Measurements from ENCODE around the gene CRIM1. TPM values are rescaled to one million over a fixed set of nuclear protein-coding genes. Genes with fewer than 3 reads are reported as not detected.

The CRIM1 gene
- total RNA-seq, 4 donors from 2014 or later = 16.4 to 107 (median 29.9) TPM

DNA sequence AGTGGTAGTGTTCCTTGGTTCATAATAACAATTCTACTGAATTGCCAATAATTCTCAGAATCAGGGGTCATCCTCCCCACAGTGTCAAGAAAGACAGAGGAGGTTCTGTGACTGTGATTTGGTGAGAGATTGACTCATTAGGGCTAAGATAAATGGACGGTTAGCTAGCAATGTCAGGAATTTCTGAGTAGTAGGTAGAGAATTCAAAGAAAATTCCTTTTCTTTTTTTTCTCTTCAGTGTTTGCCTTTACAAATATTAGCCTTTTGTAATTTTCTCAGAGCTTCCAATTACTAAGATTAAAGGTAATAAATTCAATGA lies 16.8 kb upstream of the CRIM1 start:
- no peaks in the 10 kb centered on the region for H3K27me3 ChIP-seq
- no peaks in the 10 kb centered on the region for H3K4me1 ChIP-seq
- H3K36me3 ChIP-seq = no peaks in the 10 kb centered on the region
- intact Hi-C loops (cut with DNase I) = no loop called here
- DNase-seq = no peak
- no peaks in the 10 kb centered on the region for H3K9me3 ChIP-seq
- H3K27ac ChIP-seq = no peak overlapping the region
- H3K4me3 ChIP-seq = no peak overlapping the region
- TF ChIP-seq, protein P1, sequence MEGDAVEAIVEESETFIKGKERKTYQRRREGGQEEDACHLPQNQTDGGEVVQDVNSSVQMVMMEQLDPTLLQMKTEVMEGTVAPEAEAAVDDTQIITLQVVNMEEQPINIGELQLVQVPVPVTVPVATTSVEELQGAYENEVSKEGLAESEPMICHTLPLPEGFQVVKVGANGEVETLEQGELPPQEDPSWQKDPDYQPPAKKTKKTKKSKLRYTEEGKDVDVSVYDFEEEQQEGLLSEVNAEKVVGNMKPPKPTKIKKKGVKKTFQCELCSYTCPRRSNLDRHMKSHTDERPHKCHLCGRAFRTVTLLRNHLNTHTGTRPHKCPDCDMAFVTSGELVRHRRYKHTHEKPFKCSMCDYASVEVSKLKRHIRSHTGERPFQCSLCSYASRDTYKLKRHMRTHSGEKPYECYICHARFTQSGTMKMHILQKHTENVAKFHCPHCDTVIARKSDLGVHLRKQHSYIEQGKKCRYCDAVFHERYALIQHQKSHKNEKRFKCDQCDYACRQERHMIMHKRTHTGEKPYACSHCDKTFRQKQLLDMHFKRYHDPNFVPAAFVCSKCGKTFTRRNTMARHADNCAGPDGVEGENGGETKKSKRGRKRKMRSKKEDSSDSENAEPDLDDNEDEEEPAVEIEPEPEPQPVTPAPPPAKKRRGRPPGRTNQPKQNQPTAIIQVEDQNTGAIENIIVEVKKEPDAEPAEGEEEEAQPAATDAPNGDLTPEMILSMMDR (IDR thresholded peaks at IDR 0.05) = no peak
- TF ChIP-seq POLR2A (IDR thresholded peaks at IDR 0.05) = no peak
- WGBS, 2 donors = 45% methylated on average over 1 of the region's 1 CpG

DNA sequence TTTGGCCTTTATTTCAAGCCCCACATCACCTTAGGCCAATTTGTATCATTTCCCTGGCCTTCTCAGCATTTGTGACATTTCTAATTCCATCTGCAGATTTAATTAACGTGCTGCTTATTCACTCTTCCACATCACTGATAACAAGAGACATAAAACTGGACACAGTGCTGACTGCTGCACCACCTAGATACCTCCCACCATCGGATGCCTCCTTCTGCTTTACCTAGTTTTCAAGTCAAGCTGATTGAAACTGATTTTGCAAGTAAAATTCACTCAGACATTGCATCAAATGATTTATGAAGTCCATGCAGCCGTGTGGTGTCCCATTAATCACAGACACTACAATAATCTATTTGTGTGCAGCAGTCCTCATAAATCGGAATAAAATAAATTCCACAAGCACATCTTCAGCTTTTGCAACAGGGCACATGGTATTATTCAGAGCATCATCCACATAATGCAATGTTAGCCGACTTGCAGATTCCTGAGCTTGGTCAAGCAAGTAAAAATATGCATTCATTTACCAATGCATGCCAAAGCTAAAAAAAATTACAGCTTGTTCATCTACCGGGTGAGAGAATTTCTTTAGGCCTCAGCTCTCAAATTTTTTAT lies 15.9 kb upstream of the CRIM1 start:
- 68 to 81% methylated on average over 6 of the region's 6 CpGs for WGBS, 2 donors
- Histone ChIP-seq H3K36me3 (no peaks in the 10 kb centered on the region), H3K27me3 (no peaks in the 10 kb centered on the region), H3K9me3 (no peaks in the 10 kb centered on the region), H3K4me3 (no peak overlapping the region), H3K4me1 (no peaks in the 10 kb centered on the region), H3K27ac (no peak overlapping the region)
- intact Hi-C loops (cut with DNase I) = no loop called here
- TF ChIP-seq, protein P1 (IDR thresholded peaks at IDR 0.05) = no peak
- no peak for TF ChIP-seq POLR2A (IDR thresholded peaks at IDR 0.05)
- DNase-seq = no peak

DNA sequence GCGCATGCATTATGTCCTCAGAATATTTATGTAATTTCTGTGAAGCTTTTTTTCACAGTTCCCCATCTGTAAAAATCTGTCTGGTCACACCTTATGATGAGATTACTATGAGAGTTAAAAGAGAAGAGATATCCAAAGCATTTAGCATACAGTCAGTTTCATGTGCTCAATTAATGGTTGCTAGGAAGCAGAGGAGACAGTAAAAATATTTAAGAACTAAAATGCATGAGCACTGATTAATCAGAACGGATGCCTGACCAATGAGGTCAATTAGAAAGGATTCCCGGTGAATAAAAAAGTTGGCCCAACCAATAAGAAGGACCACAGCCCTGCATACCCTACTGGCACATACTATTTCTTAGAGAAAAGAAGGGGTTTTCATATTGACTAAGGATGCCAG lies 12.0 kb upstream of the CRIM1 start:
- Histone ChIP-seq H3K9me3 (no peaks in the 10 kb centered on the region), H3K36me3 (no peaks in the 10 kb centered on the region), H3K4me1 (no peaks in the 10 kb centered on the region), H3K27me3 (no peaks in the 10 kb centered on the region), H3K27ac (no peak overlapping the region), H3K4me3 (no peak overlapping the region)
- intact Hi-C loops (cut with DNase I) = no loop called here
- TF ChIP-seq, protein P1 (IDR thresholded peaks at IDR 0.05) = no peak
- TF ChIP-seq POLR2A (IDR thresholded peaks at IDR 0.05) = no peak
- WGBS, 2 donors = 75 to 89% methylated on average over 3 of the region's 3 CpGs
- no peak for DNase-seq

DNA sequence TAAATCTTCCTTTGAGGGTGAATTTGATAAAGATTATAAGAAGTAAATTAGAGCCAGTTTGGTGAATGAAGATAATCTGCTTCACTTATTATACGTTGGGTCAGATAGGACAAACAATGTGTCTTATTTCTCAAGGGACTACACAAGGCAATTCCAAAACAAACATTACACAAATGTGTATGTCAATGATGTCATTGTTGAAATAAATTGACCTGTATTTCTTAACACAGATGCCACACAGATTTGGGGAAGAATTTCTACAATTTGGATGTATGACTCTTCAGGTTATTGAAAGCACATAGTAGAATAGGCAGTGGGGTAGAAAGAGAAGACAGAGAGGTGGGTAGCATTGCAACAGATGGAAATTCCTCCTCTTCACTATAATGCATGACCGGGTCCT lies 6.9 kb upstream of the CRIM1 start:
- peaks cover 0 to 22% (median 11%) of the 10 kb centered on the region in 3 donors for H3K4me1 ChIP-seq
- H3K4me3 ChIP-seq = no peak overlapping the region
- intact Hi-C loops (cut with DNase I) = no loop called here
- H3K27ac ChIP-seq = no peak overlapping the region
- H3K27me3 ChIP-seq = no peaks in the 10 kb centered on the region
- no peaks in the 10 kb centered on the region for H3K36me3 ChIP-seq
- TF ChIP-seq, protein P1 (IDR thresholded peaks at IDR 0.05) = no peak
- TF ChIP-seq POLR2A (IDR thresholded peaks at IDR 0.05) = no peak
- WGBS, 2 donors = 77 to 79% methylated on average over 2 of the region's 2 CpGs
- no peak for DNase-seq
- H3K9me3 ChIP-seq = no peaks in the 10 kb centered on the region

DNA sequence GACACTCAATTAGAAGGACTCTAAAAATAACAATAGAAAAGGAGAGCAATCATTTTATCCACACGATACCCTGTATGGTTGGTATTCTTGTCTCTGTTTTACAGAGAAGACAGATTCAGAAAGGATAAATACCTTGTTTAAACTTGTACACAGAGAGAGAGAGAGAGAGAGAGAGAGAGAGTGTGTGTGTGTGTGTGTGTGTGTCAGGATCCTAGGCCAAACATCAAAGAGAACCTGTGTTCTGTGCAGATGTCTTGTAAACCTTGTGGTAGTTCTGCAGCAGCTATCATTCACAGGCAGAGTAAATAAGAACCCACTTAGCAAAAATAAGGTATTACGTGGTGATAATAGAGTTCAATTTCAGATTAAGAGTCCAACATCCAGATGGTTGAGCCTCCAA lies 4.3 kb upstream of the CRIM1 start:
- no peak overlapping the region for H3K4me3 ChIP-seq
- 69 to 82% methylated on average over 2 of the region's 2 CpGs for WGBS, 2 donors
- H3K27ac ChIP-seq = no peak overlapping the region
- H3K9me3 ChIP-seq = no peaks in the 10 kb centered on the region
- no peaks in the 10 kb centered on the region for H3K27me3 ChIP-seq
- intact Hi-C loops (cut with DNase I) = loop anchor here (5.0 kb wide), 2 partner anchors 156 to 311 kb away; no protein-coding TSS in a partner anchor
- DNase-seq = no peak
- TF ChIP-seq, protein P1 (IDR thresholded peaks at IDR 0.05) = no peak
- no peak for TF ChIP-seq POLR2A (IDR thresholded peaks at IDR 0.05)
- H3K4me1 ChIP-seq = peaks cover 0 to 37% (median 11%) of the 10 kb centered on the region in 3 donors
- H3K36me3 ChIP-seq = no peaks in the 10 kb centered on the region
